HCEC 1CT (cell line): ENCODE measurements around the gene SH3RF1.

Experiments used
- DNase-seq: peaks from one replicate; pipeline ENCODE4 v3.0.0-alpha.2; 2017

SH3RF1 gene

GRCh38 chr4:169250796-169251195 lies 20.0 kb downstream of the SH3RF1 start:
- no peak for DNase-seq

GRCh38 chr4:169249999-169250398 lies 20.8 kb downstream of the SH3RF1 start:
- no peak for DNase-seq

GRCh38 chr4:169249214-169249973 lies 21.4 kb downstream of the SH3RF1 start:
- DNase-seq = peak; percentile 48

- DNase-seq = no peak
These were observed 22.1 kb downstream of the SH3RF1 start for GRCh38 chr4:169248645-169249044.

GRCh38 chr4:169246957-169247396 lies 23.8 kb downstream of the SH3RF1 start:
- DNase-seq = no peak

GRCh38 chr4:169246279-169246678 lies 24.5 kb downstream of the SH3RF1 start:
- no peak for DNase-seq

GRCh38 chr4:169245061-169245460 lies 25.7 kb downstream of the SH3RF1 start:
- DNase-seq = no peak

- no peak for DNase-seq
These were observed 26.7 kb downstream of the SH3RF1 start for GRCh38 chr4:169243825-169244609.

GRCh38 chr4:169241464-169241863 lies 29.3 kb downstream of the SH3RF1 start:
- no peak for DNase-seq

GRCh38 chr4:169239221-169239905 lies 31.4 kb downstream of the SH3RF1 start:
- DNase-seq = no peak

GRCh38 chr4:169238445-169238844 lies 32.3 kb downstream of the SH3RF1 start:
- no peak for DNase-seq

- no peak for DNase-seq
These were observed 33.7 kb downstream of the SH3RF1 start for GRCh38 chr4:169236873-169237626.

- DNase-seq = no peak
These were observed 34.7 kb downstream of the SH3RF1 start for GRCh38 chr4:169236078-169236477.

- DNase-seq = no peak
These were observed 36.5 kb downstream of the SH3RF1 start for GRCh38 chr4:169234137-169234855.

GRCh38 chr4:169233691-169234090 lies 37.1 kb downstream of the SH3RF1 start:
- no peak for DNase-seq

GRCh38 chr4:169231647-169232262 lies 39.0 kb downstream of the SH3RF1 start:
- no peak for DNase-seq

- DNase-seq = peak; percentile 88
These were observed 41.2 kb downstream of the SH3RF1 start for GRCh38 chr4:169229571-169230028.

GRCh38 chr4:169228076-169228475 lies 42.7 kb downstream of the SH3RF1 start:
- DNase-seq = no peak

GRCh38 chr4:169226565-169226964 lies 44.2 kb downstream of the SH3RF1 start:
- no peak for DNase-seq

- peak; percentile 30 for DNase-seq
These were observed 44.9 kb downstream of the SH3RF1 start for GRCh38 chr4:169225812-169226211.

GRCh38 chr4:169225058-169225751 lies 45.6 kb downstream of the SH3RF1 start:
- DNase-seq = peak; percentile 91
